K562 (cell line): ENCODE results near the gene ENDOV. TPM values are rescaled to one million over a fixed set of nuclear protein-coding genes. Genes with fewer than 3 reads are reported as not detected.

Experiments used
- FOXA1 ChIP-seq: fragments of 450-650 bp; IDR thresholded peaks from 2 replicates; pipeline ENCODE4 v1.6.1; 2016; ENCODE audit warnings: mild to moderate bottlenecking, borderline replicate concordance
- KLF16 ChIP-seq: IDR thresholded peaks from 2 replicates; pipeline ENCODE4 v1.6.1; 2016; ENCODE audit warnings: antibody characterized with exemption
- L3MBTL2 ChIP-seq: fragments of 450-650 bp; IDR thresholded peaks from 2 replicates; pipeline ENCODE4 v1.6.1; 2016; ENCODE audit warnings: mild to moderate bottlenecking, moderate library complexity
- NR1H2 ChIP-seq: sonication (generic); formaldehyde crosslinking; IDR thresholded peaks from 2 replicates; pipeline ENCODE4 v1.4.0; 2020; ENCODE audit warnings: mild to moderate bottlenecking, missing genetic modification reagents
- RBBP5 ChIP-seq: fragments of 200-600 bp; sonication (generic); IDR thresholded peaks from 2 replicates; pipeline ENCODE4 v1.6.1; 2012; ENCODE audit warnings: borderline replicate concordance, mild to moderate bottlenecking, low read length, control low read depth, inconsistent platforms; ENCODE audit not compliant: insufficient read depth, poor library complexity, severe bottlenecking
- REST ChIP-seq, 2 experiments: fragments of 450-650 bp; formaldehyde crosslinking in 1 of 2; IDR thresholded peaks; 2 replicates each; pipeline versions ENCODE4 v1.4.0 to v1.6.1; 2014 to 2020; ENCODE audit warnings: mild to moderate bottlenecking in 2 of 2, borderline replicate concordance in 1 of 2, low read depth in 1 of 2
- SMARCA4 ChIP-seq: fragments of 450-650 bp; IDR thresholded peaks from 2 replicates; pipeline ENCODE4 v1.6.1; 2016
- STAT5B ChIP-seq: fragments of 250-450 bp; sonication (Bioruptor Pico); IDR thresholded peaks from 2 replicates; pipeline ENCODE4 v1.8.0; 2021; ENCODE audit warnings: mild to moderate bottlenecking, inconsistent platforms
- USF2 ChIP-seq: sonication (generic); formaldehyde crosslinking; IDR thresholded peaks from 2 replicates; pipeline ENCODE4 v1.5.0; 2020; ENCODE audit warnings: missing genetic modification reagents
- XRCC5 ChIP-seq: fragments of 200-400 bp; formaldehyde crosslinking; IDR thresholded peaks from 2 replicates; pipeline ENCODE4 v1.6.1; 2017; ENCODE audit warnings: low read depth, mild to moderate bottlenecking, low read length
- ZNF143 ChIP-seq: sonication (generic); formaldehyde crosslinking; IDR thresholded peaks from 2 replicates; pipeline ENCODE4 v1.9.0; 2022; ENCODE audit warnings: mild to moderate bottlenecking, missing genetic modification reagents
- ZNF146 ChIP-seq: IDR thresholded peaks from one replicate; pipeline ENCODE4 v1.6.1; 2018; ENCODE audit warnings: missing compliant biosample characterization; ENCODE audit not compliant: unreplicated experiment
- ZNF175 ChIP-seq: fragments of 200-800 bp; sonication (Bioruptor generic); IDR thresholded peaks from 2 replicates; pipeline ENCODE4 v1.6.1; 2016; ENCODE audit warnings: low read depth, mild to moderate bottlenecking, missing genetic modification characterization, missing compliant biosample characterization
- ZNF263 ChIP-seq: sonication (generic); formaldehyde crosslinking; IDR thresholded peaks from 2 replicates; pipeline ENCODE4 v1.8.0; 2022; ENCODE audit warnings: mild to moderate bottlenecking, missing genetic modification reagents, borderline replicate concordance
- polyA plus RNA-seq, 8 experiments: library from polyadenylated mRNA; depleted of rRNA in 4 of 8; stranded (reverse) in 5 of 8; unstranded in 3 of 8; fragments of >200 nt; fragmentation: Nextera tagmentation in 2 of 8; fragmentation: Illumina TruSeq in 1 of 8; extraction: Ambion mirVana in 2 of 8; extraction: Trizol in 1 of 8; gene quantifications; 2 replicates each; pipeline versions ENCODE4 v1.2.1 to v1.2.3, GENCODE V29; 2011 to 2014; ENCODE audit warnings: inconsistent platforms in 1 of 8, missing spikeins in 1 of 8
- total RNA-seq, 7 experiments: library from RNA; depleted of rRNA in 6 of 7; stranded (reverse); fragments of >200 nt in 6 of 7; fragmentation: Illumina TruSeq in 2 of 7; extraction: Trizol in 2 of 7; gene quantifications; 2 replicates each; pipeline versions ENCODE4 v1.2.1 to v1.2.3, GENCODE V29; 2011 to 2021; ENCODE audit warnings: low replicate concordance in 1 of 7
- TF ChIP-seq, protein P1 (sequence below): fragments of 200-800 bp; sonication (Bioruptor generic); IDR thresholded peaks from 2 replicates; pipeline ENCODE4 v1.6.1; 2017; ENCODE audit warnings: missing genetic modification characterization, missing compliant biosample characterization
- TF ChIP-seq, protein P2 (sequence below): fragments of 450-650 bp; IDR thresholded peaks from 2 replicates; pipeline ENCODE4 v1.6.1; 2016

ENDOV gene
- total and polyA plus RNA-seq, 9 of the 15 experiments (the other 6 are each of a cell fraction or from before 2014, with no cell fraction given) = 1.2 to 8.2 (median 3.7) TPM

DNA sequence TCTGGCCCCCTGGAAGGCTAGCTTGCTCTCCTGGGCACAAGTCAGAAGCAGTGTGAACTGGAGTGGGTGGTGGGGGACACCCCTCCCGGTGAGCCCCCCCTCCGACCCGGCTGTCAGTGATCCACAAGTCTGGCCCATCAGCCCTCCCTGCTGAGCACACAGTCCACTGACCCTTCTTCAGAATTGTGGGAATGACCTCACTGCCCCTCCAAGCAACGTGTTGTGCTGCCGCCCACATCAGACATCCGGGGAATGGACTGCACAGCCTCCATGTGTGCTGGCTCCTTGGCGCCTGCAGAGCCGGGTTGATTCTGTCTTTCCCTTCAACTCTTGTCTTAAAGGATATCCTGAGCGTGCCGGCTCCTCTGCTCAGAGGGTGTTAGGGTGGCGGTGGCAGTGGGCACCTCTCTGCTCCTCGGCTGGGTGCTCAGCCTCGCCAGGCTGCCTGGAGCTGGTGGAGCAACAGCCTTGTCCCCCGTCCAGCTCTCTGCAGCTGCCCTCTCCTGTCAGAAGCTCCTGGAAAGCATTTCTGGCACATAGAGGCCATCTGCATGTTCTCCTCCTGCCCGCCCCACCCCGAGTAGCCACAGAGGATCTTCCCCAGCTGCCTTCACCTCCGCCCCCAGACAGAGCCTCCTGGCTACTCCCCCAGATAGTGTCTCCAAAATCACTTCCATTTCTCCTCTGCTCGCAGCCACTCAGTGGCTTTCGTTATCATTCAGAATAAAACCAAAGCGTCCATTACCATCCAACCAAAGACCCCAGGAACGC lies 41.7 kb downstream of the ENDOV start (continued):
- TF ChIP-seq REST (IDR thresholded peaks at IDR 0.05; ENCODE audit: borderline replicate concordance) (0 out of 2 replicates have a peak, but pooled peaks have one; percentile 3), REST (CRISPR knock-in tag; IDR thresholded peaks at IDR 0.05; ENCODE audit: low read depth) (no peak), SMARCA4 (no peak), RBBP5 (peak; percentile 3), ZNF175 (CRISPR knock-in tag) (no peak), STAT5B (CRISPR knock-in tag) (no peak), ZNF143 (CRISPR knock-in tag) (no peak), NR1H2 (no peak), L3MBTL2 (no peak), FOXA1 (no peak), KLF16 (peak; percentile 70; the same call in 1 of the 2 replicates), USF2 (no peak), ZNF146 (CRISPR knock-in tag) (no peak), XRCC5 (no peak), ZNF263 (CRISPR knock-in tag) (no peak)
- TF ChIP-seq, protein P1, sequence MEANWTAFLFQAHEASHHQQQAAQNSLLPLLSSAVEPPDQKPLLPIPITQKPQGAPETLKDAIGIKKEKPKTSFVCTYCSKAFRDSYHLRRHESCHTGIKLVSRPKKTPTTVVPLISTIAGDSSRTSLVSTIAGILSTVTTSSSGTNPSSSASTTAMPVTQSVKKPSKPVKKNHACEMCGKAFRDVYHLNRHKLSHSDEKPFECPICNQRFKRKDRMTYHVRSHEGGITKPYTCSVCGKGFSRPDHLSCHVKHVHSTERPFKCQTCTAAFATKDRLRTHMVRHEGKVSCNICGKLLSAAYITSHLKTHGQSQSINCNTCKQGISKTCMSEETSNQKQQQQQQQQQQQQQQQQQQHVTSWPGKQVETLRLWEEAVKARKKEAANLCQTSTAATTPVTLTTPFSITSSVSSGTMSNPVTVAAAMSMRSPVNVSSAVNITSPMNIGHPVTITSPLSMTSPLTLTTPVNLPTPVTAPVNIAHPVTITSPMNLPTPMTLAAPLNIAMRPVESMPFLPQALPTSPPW = peak; percentile 55
- TF ChIP-seq, protein P2, sequence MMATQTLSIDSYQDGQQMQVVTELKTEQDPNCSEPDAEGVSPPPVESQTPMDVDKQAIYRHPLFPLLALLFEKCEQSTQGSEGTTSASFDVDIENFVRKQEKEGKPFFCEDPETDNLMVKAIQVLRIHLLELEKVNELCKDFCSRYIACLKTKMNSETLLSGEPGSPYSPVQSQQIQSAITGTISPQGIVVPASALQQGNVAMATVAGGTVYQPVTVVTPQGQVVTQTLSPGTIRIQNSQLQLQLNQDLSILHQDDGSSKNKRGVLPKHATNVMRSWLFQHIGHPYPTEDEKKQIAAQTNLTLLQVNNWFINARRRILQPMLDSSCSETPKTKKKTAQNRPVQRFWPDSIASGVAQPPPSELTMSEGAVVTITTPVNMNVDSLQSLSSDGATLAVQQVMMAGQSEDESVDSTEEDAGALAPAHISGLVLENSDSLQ = no peak
